Breast epithelium (tissue), 3 donors: ENCODE measurements around the gene PCDHA10.

Source experiments
- CTCF ChIP-seq, 3 donors: fragments of 450-650 bp; IDR thresholded peaks; one replicate each; pipeline ENCODE4 v1.5.1; 2016 to 2017; ENCODE audit warnings: antibody characterized with exemption in 3 of 3, mild to moderate bottlenecking in 3 of 3, moderate library complexity in 3 of 3
- POLR2A ChIP-seq: fragments of 450-650 bp; IDR thresholded peaks from one replicate; pipeline ENCODE4 v1.6.1; 2016; ENCODE audit warnings: antibody characterized with exemption, mild to moderate bottlenecking, moderate library complexity

- TF ChIP-seq CTCF (IDR thresholded peaks at IDR 0.05) (no peak), POLR2A (no peak)
Observed at GRCh38 chr5:140857987-140858240, 2.2 kb downstream of the PCDHA10 start.
